Keratinocyte (primary cell): ENCODE data around the gene EFNB2.

Source experiments
- CTCF ChIP-seq, 3 experiments: IDR thresholded peaks in 1 of 3; conservative IDR thresholded peaks in 1 of 3; optimal IDR thresholded peaks in 1 of 3; 2 replicates in 2 of 3; 3 replicates in 1 of 3; pipeline versions ENCODE3 to v1.5.1; 2011; ENCODE audit warnings: low read length in 3 of 3, mild to moderate bottlenecking in 3 of 3, moderate library complexity in 2 of 3, control low read depth in 1 of 3, inconsistent platforms in 1 of 3; ENCODE audit not compliant: insufficient read depth in 2 of 3; ENCODE audit errors: extremely low read depth in 1 of 3
- EZH2 ChIP-seq: IDR thresholded peaks from one replicate; pipeline ENCODE4 v1.6.1; 2012; ENCODE audit warnings: inconsistent platforms, mild to moderate bottlenecking, low read length, moderate library complexity

DNA sequence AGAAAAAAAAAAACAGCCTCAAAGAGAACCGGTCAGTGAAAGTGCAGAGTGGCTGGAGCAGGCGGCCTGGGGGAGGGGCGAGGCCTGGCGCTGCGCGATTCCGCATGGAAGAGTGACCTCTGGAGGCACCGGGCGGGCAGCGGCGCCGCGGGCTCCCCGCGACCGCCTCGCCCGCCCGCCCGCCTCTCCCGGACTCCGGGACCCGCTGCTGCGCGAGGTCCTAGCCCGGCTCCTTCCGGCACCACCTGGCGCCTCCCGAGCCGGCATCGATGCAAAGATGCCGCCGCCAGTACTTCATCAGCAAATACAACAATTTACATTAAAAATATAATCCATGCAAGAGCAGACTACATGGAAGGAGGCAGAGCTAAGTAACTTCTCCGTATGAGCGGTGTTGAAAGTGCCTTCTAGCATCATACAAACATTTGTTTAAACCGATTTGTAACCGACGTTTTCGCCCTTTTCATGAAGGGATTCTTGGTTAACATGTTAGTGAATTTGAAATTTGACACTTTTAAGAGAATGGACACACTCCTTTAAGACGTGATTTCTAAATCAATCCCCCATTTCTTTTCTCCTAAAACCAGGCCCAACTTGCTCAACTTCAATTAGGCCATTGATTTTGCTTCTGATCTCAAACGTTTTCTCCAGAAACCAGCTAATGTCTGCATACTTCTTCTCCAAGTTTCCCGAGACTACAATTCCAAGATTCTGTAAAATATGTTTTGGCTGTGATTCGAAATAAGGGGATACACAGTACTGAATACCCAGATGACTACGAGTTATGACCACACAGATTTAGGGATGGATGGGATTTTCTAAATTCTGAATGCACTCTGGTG is 2.1 kb downstream of the EFNB2 start:
- TF ChIP-seq CTCF (optimal IDR thresholded peaks at IDR 0.05 in 1 of 3, IDR thresholded peaks at IDR 0.05 in 1 of 3, conservative IDR thresholded peaks at IDR 0.05 in 1 of 3; ENCODE audit: extremely low read depth in 1 of 3, insufficient read depth in 2 of 3, low read length in 3 of 3) (peak; percentile 34 to 69 (median 37)), EZH2 (no peak)
